HG02623 (cell line): ENCODE measurements around the gene DFFB.

Experiments used
- ATAC-seq: cut with Tn5 transposase; IDR thresholded peaks from one replicate; pipeline ENCODE4 v1.9.1; 2021; ENCODE audit warnings: moderate library complexity; ENCODE audit not compliant: unreplicated experiment

Gene DFFB

DNA sequence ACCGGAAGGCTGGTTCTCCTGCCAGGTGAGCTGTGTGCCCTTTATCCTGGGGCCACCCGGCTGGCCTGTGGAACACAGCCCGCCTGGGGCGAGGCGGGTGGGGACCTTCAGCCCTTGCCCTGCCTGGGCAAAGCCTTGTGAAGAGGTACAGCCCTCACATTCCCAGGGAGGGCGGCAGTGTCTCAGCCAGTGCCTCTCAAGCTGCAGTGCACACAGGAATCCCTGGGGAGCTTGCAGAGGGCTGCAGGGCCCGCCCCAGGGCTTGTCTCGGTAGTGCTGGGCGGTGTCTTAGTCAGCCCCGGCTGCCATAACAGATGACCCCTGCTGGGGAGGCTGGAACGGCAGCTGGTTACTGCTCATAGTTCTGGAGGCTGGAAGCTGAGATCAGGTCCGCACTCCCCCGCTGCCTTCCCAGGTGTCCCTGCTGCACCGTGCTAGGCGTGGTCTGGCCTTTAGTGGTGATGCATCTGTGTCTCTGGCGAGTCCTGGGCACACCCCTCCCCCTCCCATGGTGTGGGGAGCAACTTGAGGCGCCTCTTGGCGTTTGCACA, 12.6 kb downstream of the DFFB start:
- no peak for ATAC-seq

- no peak for ATAC-seq
Observed at GRCh38 chr1:3871451-3871805, 14.2 kb downstream of the DFFB start.

DNA sequence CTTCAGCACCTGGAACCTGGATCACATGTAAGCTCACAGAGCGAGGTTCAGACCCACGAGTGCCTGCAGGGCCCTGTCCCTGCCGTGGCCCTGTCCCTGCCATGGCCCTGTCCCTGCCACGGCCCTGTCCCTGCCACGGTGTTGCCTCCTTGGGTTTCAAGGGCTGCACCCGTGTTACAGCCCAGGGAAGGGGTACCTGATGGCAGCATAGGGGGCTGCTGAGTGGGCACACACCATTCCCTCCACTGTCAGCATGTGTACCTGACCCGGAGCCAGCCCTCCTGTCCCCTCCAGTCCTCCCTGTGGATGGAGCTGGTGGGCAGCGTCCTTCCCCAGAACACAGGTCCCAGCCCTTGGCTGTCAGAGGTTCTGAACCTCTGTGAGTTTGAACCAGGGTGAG, 15.3 kb downstream of the DFFB start:
- ATAC-seq = no peak

- ATAC-seq = no peak
Observed at GRCh38 chr1:3874736-3875135, 17.5 kb downstream of the DFFB start.

DNA sequence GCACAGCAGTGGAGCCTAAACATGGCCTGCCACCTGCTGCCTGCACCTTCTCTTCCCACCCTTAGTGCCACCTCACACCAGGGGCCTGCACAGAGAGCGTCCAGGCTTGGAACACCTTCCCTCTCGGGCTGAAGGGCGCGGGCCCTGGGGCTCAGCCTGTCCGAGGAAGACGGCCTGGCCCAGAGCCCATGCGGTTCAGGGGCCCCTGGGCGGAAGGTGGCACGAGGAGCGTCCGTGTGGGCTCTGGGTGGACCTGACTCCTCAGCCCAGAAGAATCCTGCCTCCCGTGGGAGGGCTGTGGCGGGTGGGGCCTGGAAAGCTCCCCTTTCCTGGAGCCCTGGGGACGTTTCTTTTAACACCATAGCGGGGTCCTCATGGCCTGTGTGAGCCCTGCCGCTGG, 19.4 kb downstream of the DFFB start:
- ATAC-seq = no peak

DNA sequence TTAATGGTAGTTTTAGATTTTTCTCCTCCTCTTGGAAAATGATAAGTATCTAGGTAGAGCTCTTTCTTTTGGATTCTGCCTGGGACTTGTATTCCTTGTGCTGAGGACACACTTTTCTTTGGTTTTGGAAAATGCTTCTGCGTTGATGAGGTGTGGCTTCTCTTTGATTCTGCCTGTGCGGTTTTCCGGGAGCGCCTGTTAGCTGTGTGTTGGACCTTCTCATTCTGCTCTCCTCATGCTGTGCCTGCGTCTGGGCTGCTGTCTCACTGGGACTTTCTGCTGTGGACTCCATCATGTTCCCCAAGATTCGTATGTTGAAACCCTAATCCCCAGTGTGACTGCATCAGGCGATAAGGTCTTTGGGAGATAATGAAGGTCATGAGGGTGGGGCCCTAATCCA, 21.8 kb downstream of the DFFB start:
- ATAC-seq = no peak

DNA sequence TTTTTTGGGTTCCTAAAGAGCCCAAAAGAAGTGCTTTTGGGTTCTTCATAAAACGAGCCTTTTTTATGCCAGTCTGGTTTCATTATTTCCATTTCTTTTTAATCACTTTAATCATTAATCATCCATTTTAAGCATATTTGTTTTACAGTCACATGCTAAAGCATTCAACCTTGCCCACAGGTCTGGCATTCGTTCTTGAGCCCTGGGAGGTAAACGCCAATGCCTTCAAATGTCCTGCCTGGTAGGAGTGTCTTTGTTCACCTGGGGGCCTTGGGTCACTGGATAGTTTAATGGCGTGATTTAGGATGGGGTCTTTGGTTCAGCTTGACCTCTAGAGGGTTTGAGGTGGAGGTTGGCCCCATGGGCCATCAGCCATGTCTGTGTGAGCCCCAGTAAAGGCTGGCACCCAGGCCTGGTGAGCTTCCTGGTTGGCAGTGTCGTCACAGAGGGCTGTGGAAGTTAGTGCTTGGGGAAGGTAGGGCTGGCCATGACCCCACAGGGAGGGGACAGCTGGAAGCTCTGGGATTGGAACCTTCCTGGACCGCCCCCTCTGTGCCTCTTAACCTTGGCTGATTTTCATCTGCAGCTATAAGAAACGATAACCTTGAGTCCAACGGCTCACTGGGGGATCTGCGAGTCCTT, 22.6 kb downstream of the DFFB start:
- ATAC-seq = no peak

GRCh38 chr1:3880429-3881192, 23.3 kb downstream of the DFFB start:
- ATAC-seq = no peak

DNA sequence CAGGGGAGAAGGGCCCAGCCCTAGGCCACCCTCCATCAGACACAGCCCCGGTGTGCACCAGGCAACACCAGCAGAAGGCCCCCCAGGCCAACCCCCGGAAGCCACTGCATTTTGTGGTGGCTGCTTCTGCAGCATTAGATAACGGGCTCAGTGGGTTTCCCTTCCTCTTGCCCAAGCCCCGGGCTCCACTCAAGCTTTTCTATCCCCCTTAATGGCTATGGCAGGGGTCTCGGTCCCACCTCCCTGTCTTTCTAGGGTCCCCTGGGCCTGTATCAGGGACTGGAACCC, 23.9 kb downstream of the DFFB start:
- ATAC-seq = no peak

GRCh38 chr1:3883194-3883925, 26.1 kb downstream of the DFFB start:
- ATAC-seq = no peak

- ATAC-seq = no peak
Observed at GRCh38 chr1:3884966-3885365, 27.7 kb downstream of the DFFB start.

GRCh38 chr1:3885611-3886010, 28.3 kb downstream of the DFFB start:
- no peak for ATAC-seq

GRCh38 chr1:3886106-3886670, 28.9 kb downstream of the DFFB start:
- ATAC-seq = no peak

- ATAC-seq = no peak
Observed at GRCh38 chr1:3886691-3887090, 29.4 kb downstream of the DFFB start.

DNA sequence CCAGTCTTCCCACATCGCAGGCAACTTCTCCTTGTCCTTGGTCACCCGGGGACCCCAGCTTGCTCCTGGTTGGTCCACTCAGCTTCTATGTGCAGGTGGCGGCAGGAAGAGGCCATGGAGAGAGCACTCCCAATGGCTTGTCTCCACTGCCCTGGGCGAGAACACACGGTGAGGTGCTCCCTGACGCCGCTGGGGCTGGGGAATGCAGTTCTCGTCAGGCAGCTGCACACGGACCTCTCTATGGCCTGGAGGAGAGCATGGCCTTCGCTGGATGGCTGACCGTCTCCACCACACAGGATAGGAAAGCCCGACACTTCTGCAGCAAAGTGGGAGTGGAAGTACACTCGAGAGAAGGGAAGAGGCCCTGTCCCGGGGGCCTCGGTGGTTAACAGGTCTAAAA, 31.0 kb downstream of the DFFB start:
- no peak for ATAC-seq

DNA sequence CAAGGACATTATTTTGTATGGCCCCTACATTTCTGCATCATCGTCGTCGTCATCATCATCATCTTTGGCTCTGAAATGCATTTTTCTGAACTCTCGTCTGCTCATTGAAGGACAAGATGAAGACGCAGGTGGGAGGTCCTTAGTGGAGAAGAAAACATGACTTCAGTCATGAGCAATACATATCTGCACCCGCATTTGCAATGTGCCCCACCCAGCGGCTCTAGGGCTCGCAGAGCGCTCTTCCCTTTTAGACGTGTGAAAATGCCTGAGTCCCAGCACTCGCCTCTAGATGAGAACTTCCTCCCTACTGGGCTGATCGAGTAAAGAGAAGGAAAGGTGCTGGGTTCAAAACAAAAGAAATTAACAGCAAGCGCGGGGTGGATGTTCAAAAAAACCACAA, 32.7 kb downstream of the DFFB start:
- no peak for ATAC-seq

- no peak for ATAC-seq
Observed at GRCh38 chr1:3890389-3891328, 33.4 kb downstream of the DFFB start.

DNA sequence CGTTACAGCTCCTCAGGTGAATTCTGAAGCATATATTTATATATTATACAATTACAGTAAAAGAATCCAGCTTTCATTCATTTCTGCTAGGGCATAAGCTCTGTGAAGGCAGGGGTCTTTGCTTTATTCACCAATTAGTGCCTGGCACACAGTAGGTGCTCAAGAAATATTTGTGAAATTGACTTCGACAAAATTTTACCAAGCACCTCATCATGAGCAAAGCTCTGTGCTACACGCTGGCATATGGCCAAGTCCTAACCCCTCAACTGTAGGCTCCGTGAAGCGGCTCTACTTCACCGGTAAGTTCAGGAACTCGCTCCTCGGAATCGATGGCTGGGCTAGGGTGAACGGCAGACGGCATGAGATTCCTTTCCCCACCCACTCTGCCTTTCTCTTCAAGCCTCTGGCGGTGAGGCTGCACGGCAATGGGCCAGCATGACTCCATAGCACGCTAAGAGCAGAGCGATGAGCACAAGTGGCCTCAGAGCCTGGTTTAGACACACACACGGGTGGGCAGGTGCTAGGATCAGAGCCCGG, 34.1 kb downstream of the DFFB start:
- no peak for ATAC-seq

DNA sequence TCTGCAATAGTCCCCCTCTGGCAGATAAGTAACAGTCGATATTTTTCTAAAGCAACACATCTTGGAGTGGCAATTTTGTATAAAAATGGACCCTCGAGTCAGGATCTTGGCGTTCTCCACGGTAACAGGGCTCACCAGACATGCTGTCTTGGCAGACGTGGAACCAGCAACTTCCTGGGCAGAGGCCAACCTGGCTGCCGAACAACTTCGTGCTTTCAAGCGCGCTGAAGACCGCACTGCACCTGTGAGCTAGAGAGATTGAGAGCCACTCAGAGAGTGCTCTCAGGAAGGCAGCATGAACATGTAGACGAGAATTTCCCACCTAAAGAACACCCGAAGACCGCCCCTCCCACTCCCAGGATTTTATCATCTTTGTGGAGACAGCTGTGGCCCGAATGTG, 35.5 kb downstream of the DFFB start:
- ATAC-seq = no peak

DNA sequence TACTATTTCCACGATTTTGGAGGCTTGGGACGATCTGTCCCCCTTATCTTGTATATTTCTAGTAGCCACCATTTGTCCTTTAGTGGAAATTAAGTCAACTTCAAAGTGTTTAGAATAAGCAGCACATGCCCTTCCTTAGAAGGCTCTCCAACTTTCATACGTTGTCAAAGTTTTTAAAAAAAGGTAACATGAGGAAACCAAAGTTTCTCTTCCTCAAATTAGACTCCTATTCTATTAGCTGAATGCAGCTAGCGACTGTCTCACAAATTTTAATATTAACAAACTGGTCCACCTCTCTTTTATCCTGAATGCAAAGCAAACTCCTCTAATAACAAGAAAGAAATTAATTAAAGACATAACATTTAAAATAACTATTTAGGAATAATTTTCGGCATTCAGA, 35.9 kb downstream of the DFFB start:
- ATAC-seq = no peak
